ENCODE measurements around the gene TBX5. TPM values are rescaled to one million over a fixed set of nuclear protein-coding genes. Genes with fewer than 3 reads are reported as not detected.

TBX5 gene
- total and polyA plus RNA-seq, 2 donors (not counting 1 experiment from before 2014, with no cell fraction given), result not detected

GRCh38 chr12:114439261-114439683 is 33.3 kb upstream of the TBX5 start:
- Mint-ChIP-seq H3K4me3 (no peak overlapping the region), H3K4me1 (no peaks in the 10 kb centered on the region), H3K27me3 (peaks cover 67% of the 10 kb centered on the region), H3K27ac (no peak overlapping the region), H3K9me3 (ENCODE audit: insufficient read depth) (no peaks in the 10 kb centered on the region)
- peaks cover 0 to 53% (median 32%) of the 10 kb centered on the region in 4 experiments for H3K27me3 ChIP-seq (replicated peaks in 1 of 4; ENCODE audit: control extremely low read depth in 1 of 4, control insufficient read depth in 3 of 4, insufficient read depth in 4 of 4, low read length in 3 of 4)
- DNase-seq, result no peak
- no peaks in the 10 kb centered on the region for H3K79me2 ChIP-seq (ENCODE audit: control insufficient read depth, insufficient read depth, low read length)
- ChIA-PET CTCF (no interaction called here), POLR2A (no interaction called here)
- no peaks in the 10 kb centered on the region for H4K20me1 ChIP-seq (ENCODE audit: control insufficient read depth, insufficient read depth, low read length, poor library complexity, severe bottlenecking)
- no peak overlapping the region for H3K27ac ChIP-seq (ENCODE audit: low read length in 2 of 2)
- intact Hi-C loops (cut with micrococcal nuclease), result no loop called here
- TF ChIP-seq EZH2 (IDR thresholded peaks at IDR 0.05; ENCODE audit: borderline replicate concordance, insufficient read depth, low read depth, low read length, poor library complexity, severe bottlenecking) (no peak), CTCF (IDR thresholded peaks at IDR 0.05) (no peak)
- 9% methylated on average over 19 of the region's 25 CpGs for WGBS (ENCODE audit: insufficient coverage)
- no peak for ATAC-seq (ENCODE audit: low read depth)
- no peak overlapping the region for H3K9ac ChIP-seq (ENCODE audit: low read length)
- peaks cover 0 to 8% (median 0%) of the 10 kb centered on the region in 3 donors for H3K9me3 ChIP-seq (ENCODE audit: control extremely low read depth in 1 of 3, control insufficient read depth in 2 of 3, insufficient read depth in 1 of 3, low read length in 2 of 3)
- H3K4me3 ChIP-seq (ENCODE audit: control extremely low read depth in 1 of 5, extremely low read depth in 1 of 5, insufficient read depth in 1 of 5, low read depth in 2 of 5, low read length in 4 of 5), result no peak overlapping the region
- no peaks in the 10 kb centered on the region for H3K4me1 ChIP-seq (ENCODE audit: control insufficient read depth in 2 of 2, insufficient read depth in 2 of 2, low read length in 2 of 2)
- no peaks in the 10 kb centered on the region for H3K36me3 ChIP-seq (replicated peaks in 1 of 2; ENCODE audit: control extremely low read depth in 1 of 2, control insufficient read depth in 1 of 2, extremely low read depth in 1 of 2, insufficient read depth in 2 of 2, low read length in 1 of 2)
- H2AFZ ChIP-seq (ENCODE audit: insufficient read depth, low read depth, low read length, poor library complexity, severe bottlenecking), result no peak overlapping the region
- H3K4me2 ChIP-seq (replicated peaks; ENCODE audit: low read depth, low read length, poor library complexity, severe bottlenecking), result no peak overlapping the region

- Histone ChIP-seq H3K4me1 (ENCODE audit: control insufficient read depth in 2 of 2, insufficient read depth in 2 of 2, low read length in 2 of 2) (no peaks in the 10 kb centered on the region), H2AFZ (ENCODE audit: insufficient read depth, low read depth, low read length, poor library complexity, severe bottlenecking) (no peak overlapping the region), H3K9ac (ENCODE audit: low read length) (no peak overlapping the region), H3K27ac (ENCODE audit: low read length in 2 of 2) (no peak overlapping the region), H3K27me3 (replicated peaks in 1 of 4; ENCODE audit: control extremely low read depth in 1 of 4, control insufficient read depth in 3 of 4, insufficient read depth in 4 of 4, low read length in 3 of 4) (peaks cover 0 to 48% (median 32%) of the 10 kb centered on the region in 4 experiments), H3K36me3 (replicated peaks in 1 of 2; ENCODE audit: control extremely low read depth in 1 of 2, control insufficient read depth in 1 of 2, extremely low read depth in 1 of 2, insufficient read depth in 2 of 2, low read length in 1 of 2) (no peaks in the 10 kb centered on the region), H3K4me3 (ENCODE audit: control extremely low read depth in 1 of 5, extremely low read depth in 1 of 5, insufficient read depth in 1 of 5, low read depth in 2 of 5, low read length in 4 of 5) (no peak overlapping the region), H4K20me1 (ENCODE audit: control insufficient read depth, insufficient read depth, low read length, poor library complexity, severe bottlenecking) (no peaks in the 10 kb centered on the region), H3K79me2 (ENCODE audit: control insufficient read depth, insufficient read depth, low read length) (no peaks in the 10 kb centered on the region), H3K9me3 (ENCODE audit: control extremely low read depth in 1 of 3, control insufficient read depth in 2 of 3, insufficient read depth in 1 of 3, low read length in 2 of 3) (peaks cover 0 to 8% (median 0%) of the 10 kb centered on the region in 3 donors), H3K4me2 (replicated peaks; ENCODE audit: low read depth, low read length, poor library complexity, severe bottlenecking) (no peak overlapping the region)
- Mint-ChIP-seq H3K27ac (no peak overlapping the region), H3K9me3 (ENCODE audit: insufficient read depth) (no peaks in the 10 kb centered on the region), H3K4me1 (no peaks in the 10 kb centered on the region), H3K27me3 (peaks cover 63% of the 10 kb centered on the region), H3K4me3 (no peak overlapping the region)
- 8% methylated on average over 5 of the region's 8 CpGs for WGBS (ENCODE audit: insufficient coverage)
- CTCF ChIA-PET, result no interaction called here
- intact Hi-C loops (cut with micrococcal nuclease), result no loop called here
- TF ChIP-seq EZH2 (IDR thresholded peaks at IDR 0.05; ENCODE audit: borderline replicate concordance, insufficient read depth, low read depth, low read length, poor library complexity, severe bottlenecking), result no peak
- no peak for TF ChIP-seq CTCF (IDR thresholded peaks at IDR 0.05)
- DNase-seq (no peak), ATAC-seq (ENCODE audit: low read depth) (no peak)
- POLR2A ChIA-PET, result no interaction called here
These were observed 32.8 kb upstream of the TBX5 start for GRCh38 chr12:114438635-114439256.

All from B cell (primary cell).